Gastrocnemius medialis (tissue), 4 donors: ENCODE measurements around the gene C3orf22.

Experiments used
- POLR2A ChIP-seq, 2 donors: fragments of 450-650 bp; IDR thresholded peaks; one replicate each; pipeline ENCODE4 v1.6.1; 2017; ENCODE audit warnings: antibody characterized with exemption in 2 of 2, mild to moderate bottlenecking in 2 of 2, moderate library complexity in 2 of 2
- TF ChIP-seq, protein P1 (sequence below), 5 experiments: fragments of 450-650 bp in 3 of 5; fragments of 200-600 bp in 2 of 5; sonication (generic) in 2 of 5; IDR thresholded peaks in 4 of 5; conservative IDR thresholded peaks in 1 of 5; 1 replicate in 4 of 5; 2 replicates in 1 of 5; pipeline ENCODE4 v1.5.1; 2016 to 2019; ENCODE audit warnings: antibody characterized with exemption in 5 of 5, mild to moderate bottlenecking in 3 of 5, moderate library complexity in 3 of 5

DNA sequence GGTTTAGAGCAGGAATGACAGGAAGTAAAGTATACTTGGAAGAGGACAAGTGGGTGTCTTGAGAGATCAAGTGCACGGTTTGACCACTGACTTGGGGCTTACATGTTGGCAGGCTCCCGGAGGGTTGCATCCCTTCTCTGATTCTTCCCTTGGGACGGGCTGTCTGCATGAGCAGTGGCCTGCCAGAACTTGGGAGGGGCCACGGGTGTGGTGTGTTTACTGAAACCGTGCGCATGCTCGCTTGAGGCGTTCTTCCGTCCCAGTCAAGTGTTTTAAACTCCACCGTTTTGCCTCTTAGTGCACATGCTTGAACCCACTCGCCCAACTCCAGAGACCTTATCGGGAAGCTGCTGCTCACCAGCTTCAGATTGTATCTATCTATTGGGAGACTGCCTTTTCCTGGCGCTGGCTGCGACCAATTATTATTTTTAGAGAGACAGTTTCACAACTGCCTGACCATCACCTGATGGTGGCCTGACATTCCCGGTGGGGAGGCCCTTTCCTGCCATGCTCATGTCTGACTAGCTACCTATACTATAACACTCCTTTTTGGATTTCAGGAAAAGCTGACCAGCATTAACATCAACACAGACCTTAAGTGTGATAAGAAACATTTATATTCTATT is 14.9 kb upstream of the C3orf22 start:
- TF ChIP-seq, protein P1, sequence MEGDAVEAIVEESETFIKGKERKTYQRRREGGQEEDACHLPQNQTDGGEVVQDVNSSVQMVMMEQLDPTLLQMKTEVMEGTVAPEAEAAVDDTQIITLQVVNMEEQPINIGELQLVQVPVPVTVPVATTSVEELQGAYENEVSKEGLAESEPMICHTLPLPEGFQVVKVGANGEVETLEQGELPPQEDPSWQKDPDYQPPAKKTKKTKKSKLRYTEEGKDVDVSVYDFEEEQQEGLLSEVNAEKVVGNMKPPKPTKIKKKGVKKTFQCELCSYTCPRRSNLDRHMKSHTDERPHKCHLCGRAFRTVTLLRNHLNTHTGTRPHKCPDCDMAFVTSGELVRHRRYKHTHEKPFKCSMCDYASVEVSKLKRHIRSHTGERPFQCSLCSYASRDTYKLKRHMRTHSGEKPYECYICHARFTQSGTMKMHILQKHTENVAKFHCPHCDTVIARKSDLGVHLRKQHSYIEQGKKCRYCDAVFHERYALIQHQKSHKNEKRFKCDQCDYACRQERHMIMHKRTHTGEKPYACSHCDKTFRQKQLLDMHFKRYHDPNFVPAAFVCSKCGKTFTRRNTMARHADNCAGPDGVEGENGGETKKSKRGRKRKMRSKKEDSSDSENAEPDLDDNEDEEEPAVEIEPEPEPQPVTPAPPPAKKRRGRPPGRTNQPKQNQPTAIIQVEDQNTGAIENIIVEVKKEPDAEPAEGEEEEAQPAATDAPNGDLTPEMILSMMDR (IDR thresholded peaks at IDR 0.05 in 4 of 5, conservative IDR thresholded peaks at IDR 0.05 in 1 of 5) = no peak
- TF ChIP-seq POLR2A (IDR thresholded peaks at IDR 0.05) = no peak
